Osteocyte (in vitro differentiated cells): Measurements from ENCODE around the gene WDCP. TPM values are rescaled to one million over a fixed set of nuclear protein-coding genes. Genes with fewer than 3 reads are reported as not detected.

Experiments
- DNase-seq: peaks from one replicate; pipeline ENCODE4 v3.0.0; 2021; ENCODE audit warnings: mixed read lengths; ENCODE audit not compliant: unreplicated experiment; ENCODE audit errors: extremely low spot score
- H3K27ac Mint-ChIP-seq: one replicate; pipeline ENCODE4 v1.8.0; 2021; ENCODE audit warnings: mild to moderate bottlenecking, mixed read lengths; ENCODE audit not compliant: unreplicated experiment
- H3K27me3 Mint-ChIP-seq: one replicate; pipeline ENCODE4 v1.8.0; 2021; ENCODE audit warnings: mixed read lengths; ENCODE audit not compliant: unreplicated experiment
- H3K36me3 Mint-ChIP-seq: one replicate; pipeline ENCODE4 v1.8.0; 2021; ENCODE audit warnings: mixed read lengths; ENCODE audit not compliant: unreplicated experiment
- H3K4me1 Mint-ChIP-seq: one replicate; pipeline ENCODE4 v1.8.0; 2021; ENCODE audit warnings: mixed read lengths; ENCODE audit not compliant: unreplicated experiment
- H3K4me3 Mint-ChIP-seq: one replicate; pipeline ENCODE4 v1.8.0; 2021; ENCODE audit warnings: mild to moderate bottlenecking, moderate library complexity, mixed read lengths; ENCODE audit not compliant: unreplicated experiment
- H3K9me3 Mint-ChIP-seq: one replicate; pipeline ENCODE4 v1.8.0; 2021; ENCODE audit warnings: mixed read lengths; ENCODE audit not compliant: unreplicated experiment
- CTCF ChIP-seq: fragments of 200-600 bp; sonication (generic); IDR thresholded peaks from 2 replicates; pipeline ENCODE4 v1.5.0; 2021; ENCODE audit warnings: antibody characterized with exemption, mild to moderate bottlenecking, moderate library complexity
- total RNA-seq: library from RNA; stranded (reverse); gene quantifications from 2 replicates; pipeline ENCODE4 v1.2.1, GENCODE V29; 2021

WDCP gene
- total RNA-seq, 1 donor from 2014 or later = 9.6 TPM

- Mint-ChIP-seq H3K27me3 (no peaks in the 10 kb centered on the region), H3K36me3 (peaks cover 4% of the 10 kb centered on the region)
- no peak for DNase-seq
Observed at GRCh38 chr2:24055750-24056149, 8.6 kb upstream of the WDCP start.

GRCh38 chr2:24054366-24055010, 7.3 kb upstream of the WDCP start:
- Mint-ChIP-seq H3K4me3 (no peak overlapping the region), H3K27me3 (no peaks in the 10 kb centered on the region), H3K9me3 (no peaks in the 10 kb centered on the region), H3K4me1 (no peaks in the 10 kb centered on the region), H3K36me3 (peaks cover 4% of the 10 kb centered on the region), H3K27ac (no peak overlapping the region)
- DNase-seq = no peak
- no peak for TF ChIP-seq CTCF

More at GRCh38 chr2:24055750-24056149, 8.6 kb upstream of the WDCP start:
- Mint-ChIP-seq H3K9me3 (no peaks in the 10 kb centered on the region), H3K27ac (no peak overlapping the region), H3K4me1 (no peaks in the 10 kb centered on the region), H3K4me3 (no peak overlapping the region)
- TF ChIP-seq CTCF = no peak

GRCh38 chr2:24052951-24053350, 5.8 kb upstream of the WDCP start:
- no peak for DNase-seq
- no peak for TF ChIP-seq CTCF
- no peak overlapping the region for H3K27ac Mint-ChIP-seq
- H3K36me3 Mint-ChIP-seq = peaks cover 4% of the 10 kb centered on the region
- H3K9me3 Mint-ChIP-seq = no peaks in the 10 kb centered on the region
- H3K4me1 Mint-ChIP-seq = no peaks in the 10 kb centered on the region
- H3K4me3 Mint-ChIP-seq = no peak overlapping the region
- no peaks in the 10 kb centered on the region for H3K27me3 Mint-ChIP-seq

- TF ChIP-seq CTCF = no peak
- no peaks in the 10 kb centered on the region for H3K9me3 Mint-ChIP-seq
- H3K27me3 Mint-ChIP-seq = no peaks in the 10 kb centered on the region
- no peak for DNase-seq
- H3K27ac Mint-ChIP-seq = no peak overlapping the region
- peaks cover 4% of the 10 kb centered on the region for H3K36me3 Mint-ChIP-seq
- H3K4me3 Mint-ChIP-seq = no peak overlapping the region
- peaks cover 7% of the 10 kb centered on the region for H3K4me1 Mint-ChIP-seq
Observed at GRCh38 chr2:24051833-24052232, 4.6 kb upstream of the WDCP start.

GRCh38 chr2:24050041-24050979, 3.1 kb upstream of the WDCP start:
- Mint-ChIP-seq H3K27ac (no peak overlapping the region), H3K4me1 (peaks cover 13% of the 10 kb centered on the region), H3K27me3 (no peaks in the 10 kb centered on the region), H3K36me3 (peaks cover 4% of the 10 kb centered on the region), H3K9me3 (no peaks in the 10 kb centered on the region), H3K4me3 (no peak overlapping the region)
- no peak for DNase-seq
- TF ChIP-seq CTCF = no peak
